ENCODE data around the gene ARID5B.
A peak's percentile ranks its signal among the peaks of the same experiment; 100 is the strongest.

ARID5B gene

DNA sequence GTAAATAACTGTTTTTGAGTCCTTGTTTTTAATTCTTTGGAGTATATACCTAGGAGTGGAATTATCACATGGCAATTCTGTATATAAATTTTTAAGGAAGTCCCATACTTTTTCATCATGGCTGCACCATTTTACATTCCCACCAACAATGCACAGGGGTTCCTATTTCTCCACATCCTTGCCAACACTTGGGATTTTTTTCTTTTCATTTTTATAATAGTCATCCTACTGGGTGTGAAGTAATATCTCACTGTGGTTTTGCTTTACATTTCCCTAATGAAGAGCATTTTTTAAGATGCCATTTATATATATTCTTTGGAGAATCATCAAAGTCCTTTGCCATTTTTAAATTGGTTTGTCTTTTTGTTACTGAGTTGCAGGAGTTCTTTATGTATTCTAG is 89.7 kb downstream of the ARID5B start:
- no peak for DNase-seq (ENCODE audit: low spot score)

DNA sequence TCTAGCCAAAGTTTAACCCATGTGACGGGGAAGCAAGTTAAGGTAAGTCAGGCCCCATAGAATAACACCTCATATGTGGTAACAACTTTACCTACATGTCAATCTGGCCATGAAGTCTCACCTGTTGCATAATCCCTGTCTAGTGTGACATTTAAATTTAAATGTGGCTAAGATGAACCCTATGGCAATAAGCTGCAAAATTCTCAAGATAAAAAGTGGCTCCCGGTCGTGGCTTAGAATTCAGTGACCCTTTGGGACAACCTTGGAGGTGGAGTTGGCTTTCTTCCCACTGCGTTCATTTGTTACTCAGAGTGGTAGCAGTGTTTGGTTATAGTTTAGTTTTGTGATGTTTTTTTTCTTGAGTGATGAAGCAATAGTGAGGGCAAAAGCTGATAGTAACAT is 90.6 kb downstream of the ARID5B start:
- DNase-seq (ENCODE audit: low spot score): no peak

DNA sequence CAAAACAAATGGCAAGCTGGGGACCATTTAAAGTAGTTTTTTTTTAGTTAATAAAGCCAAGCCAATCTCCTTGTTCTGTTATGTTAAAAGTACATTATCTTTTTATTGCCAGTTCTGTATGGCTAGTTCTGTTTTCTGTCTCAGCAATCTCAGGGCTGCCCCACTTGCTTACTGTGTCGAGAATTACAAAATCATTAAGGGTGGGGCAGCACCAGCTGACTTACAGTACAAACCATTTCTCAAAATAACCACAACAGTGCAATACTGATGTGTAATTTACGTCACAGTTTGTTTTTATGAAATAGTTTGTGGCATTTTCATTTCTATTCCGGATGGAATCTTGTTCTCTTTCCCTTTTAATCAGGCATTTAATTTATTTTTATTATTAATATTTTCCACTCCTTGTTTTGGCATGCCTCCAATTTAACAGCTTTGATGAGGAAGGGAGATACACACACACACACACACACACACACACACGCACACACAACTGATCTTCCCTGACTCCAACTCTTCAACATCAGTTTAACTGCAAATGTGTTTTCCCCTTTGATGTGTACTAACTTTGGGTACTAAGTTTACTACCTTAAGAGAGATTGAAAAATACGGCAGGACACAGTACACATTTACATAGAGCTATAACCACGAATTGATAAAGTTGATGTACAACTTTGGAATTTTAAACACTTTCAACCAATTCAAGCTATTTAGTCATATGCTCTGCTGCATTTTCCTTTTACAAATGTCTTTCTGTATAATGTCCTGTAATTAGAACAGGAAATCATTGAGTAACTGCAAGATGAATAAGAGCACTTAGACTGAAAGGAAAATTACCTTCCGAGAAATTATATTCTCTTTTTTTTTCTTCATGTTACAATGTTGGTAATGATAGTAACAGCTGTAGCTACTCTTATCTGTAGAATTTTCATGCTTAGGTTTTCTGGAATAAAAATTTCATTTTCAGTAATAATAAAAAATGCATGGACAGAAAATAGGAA is 91.5 kb downstream of the ARID5B start:
- peak; percentile 80 for DNase-seq (ENCODE audit: low spot score)

DNA sequence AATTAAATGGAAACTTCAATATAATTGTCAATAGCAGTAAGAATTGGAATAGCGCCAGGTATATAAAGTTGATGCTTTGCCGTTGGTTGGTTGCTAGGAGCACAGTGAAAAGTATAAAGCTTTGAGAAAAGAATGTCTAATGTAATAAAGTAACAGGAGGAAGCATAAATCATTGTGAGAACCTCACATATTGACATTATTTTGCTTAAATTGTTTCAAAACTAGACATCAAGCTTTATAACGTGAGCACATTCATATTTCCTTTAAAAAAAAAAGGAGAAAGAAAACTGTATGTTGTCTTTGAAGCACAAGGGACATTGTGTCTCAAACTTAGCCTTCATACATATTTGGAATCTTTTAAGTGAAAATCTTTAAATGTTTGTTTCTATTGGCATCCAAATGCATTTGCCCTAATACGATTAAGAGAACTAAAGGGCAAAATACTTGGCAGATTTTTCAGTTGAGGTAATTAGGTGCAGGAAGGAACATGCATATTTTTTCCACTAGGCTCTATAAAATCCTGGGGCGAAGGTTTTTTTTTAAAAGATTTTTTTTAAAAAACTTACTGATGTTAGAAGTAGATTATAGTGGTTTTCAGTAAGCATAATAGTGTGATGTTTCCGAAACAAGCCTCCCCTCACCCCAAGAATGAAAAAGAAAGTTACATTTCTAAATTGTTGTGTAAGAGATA is 92.4 kb downstream of the ARID5B start:
- peak; percentile 49 for DNase-seq (ENCODE audit: low spot score)

DNA sequence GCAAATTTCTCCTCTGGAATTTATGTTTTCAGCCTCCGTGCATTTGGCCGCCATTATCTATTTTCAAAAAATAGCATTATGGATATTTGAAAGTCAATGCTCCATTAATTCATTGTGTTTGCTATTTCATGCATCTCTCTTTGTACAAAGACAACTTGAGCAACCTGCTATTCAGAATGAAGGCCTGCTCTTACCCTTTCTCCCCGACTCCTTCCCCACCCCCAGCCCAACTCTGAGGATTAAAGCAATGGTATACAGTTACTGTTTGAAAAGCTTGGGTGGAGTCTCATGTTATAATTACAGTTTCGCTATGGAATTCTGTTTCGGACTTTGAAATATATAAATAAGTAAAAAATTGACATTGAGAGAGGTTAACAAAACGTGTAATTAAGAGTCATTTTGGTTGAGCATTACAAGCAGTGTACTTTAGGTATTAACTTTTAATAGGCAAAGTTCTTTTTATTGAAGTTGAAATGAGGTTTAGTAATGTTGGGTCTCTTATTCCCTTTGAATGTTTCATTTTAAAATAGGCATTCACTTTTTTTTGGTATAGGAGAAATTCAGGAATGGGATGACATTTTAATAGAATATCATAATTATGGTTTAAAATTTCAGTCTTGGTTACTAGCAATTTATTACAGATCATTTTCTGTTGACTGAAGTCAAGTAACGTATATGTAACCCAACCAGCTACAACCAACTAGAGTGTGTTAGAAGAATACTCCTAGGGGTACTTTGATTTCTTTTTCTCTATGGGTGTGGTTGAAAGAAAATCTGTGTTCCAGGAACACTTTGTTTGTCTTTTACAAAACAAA is 93.1 kb downstream of the ARID5B start:
- DNase-seq (ENCODE audit: low spot score): no peak

DNA sequence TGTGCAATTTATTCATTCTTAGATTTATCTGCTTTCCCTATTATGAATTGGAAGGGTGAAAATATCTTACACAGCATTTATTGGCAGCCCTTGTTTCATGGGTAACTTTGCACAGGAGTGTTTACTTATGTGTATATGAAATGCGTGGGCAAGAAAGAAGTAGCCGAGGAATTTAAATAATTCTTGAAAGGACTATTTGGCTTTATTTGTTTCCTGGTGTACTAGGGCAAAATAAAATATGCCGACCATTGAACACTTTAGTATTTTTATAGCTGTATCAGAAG is 93.7 kb downstream of the ARID5B start:
- DNase-seq (ENCODE audit: low spot score): no peak

DNA sequence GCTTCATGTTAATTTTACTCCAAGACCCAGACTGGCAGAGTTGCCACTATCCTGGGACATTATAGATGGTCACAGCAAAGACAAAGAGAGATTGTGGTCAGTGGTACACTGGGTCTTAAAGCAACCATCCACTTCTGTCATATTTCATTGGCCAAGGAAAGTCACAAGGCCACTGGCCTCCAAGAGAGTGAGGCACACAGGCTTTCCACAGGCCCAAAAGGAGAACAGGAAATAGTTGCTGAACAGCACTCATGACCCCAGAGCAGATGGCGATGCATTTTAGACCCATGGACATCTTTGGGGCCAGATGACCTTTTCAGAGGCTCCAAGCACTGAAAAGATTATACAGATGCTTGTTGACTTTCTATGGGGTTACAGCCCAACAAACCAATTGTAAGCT is 97.4 kb downstream of the ARID5B start:
- no peak for DNase-seq (ENCODE audit: low spot score)

DNA sequence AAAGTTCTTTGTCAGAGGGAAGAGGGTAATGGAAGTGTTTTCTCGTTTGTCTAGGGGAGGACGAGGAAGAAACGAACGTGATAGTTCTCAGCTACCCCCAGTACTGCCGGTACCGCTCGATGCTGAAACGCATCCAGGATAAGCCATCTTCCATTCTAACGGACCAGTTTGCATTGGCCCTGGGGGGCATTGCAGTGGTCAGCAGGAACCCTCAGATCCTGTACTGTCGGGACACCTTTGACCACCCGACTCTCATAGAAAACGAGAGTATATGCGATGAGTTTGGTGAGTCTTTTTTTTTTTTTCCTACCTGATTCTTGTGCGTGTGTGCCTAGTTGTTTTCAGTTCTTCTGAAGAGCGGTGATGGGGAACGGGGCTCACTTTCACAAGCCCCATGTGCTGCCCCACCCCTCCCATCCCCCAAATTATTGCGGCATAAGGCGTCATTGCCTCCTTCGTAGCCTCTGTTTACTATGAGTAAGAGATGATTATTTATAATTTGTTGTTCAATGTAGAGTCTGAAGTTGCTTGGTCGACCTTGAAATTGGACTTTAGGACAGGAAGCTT is 98.6 kb downstream of the ARID5B start:
- DNase-seq (ENCODE audit: low spot score): no peak

DNA sequence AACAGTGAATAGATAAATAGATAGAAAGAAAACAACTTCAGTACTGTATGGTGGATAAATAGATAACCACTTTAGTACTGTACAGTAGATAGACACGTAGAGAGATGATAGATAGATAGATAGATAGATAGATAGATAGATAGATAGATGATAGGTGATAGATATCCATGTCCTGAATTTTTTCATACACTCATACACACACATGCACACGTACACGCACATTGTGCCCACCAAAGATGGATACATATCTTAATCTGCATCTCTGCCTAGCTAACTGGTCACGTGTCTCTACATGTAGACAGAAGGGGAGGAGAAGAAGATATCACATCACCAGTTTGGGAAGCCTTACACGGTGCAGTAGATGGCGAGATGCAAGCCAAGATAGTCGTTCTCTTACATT is 99.2 kb downstream of the ARID5B start:
- no peak for DNase-seq (ENCODE audit: low spot score)

DNA sequence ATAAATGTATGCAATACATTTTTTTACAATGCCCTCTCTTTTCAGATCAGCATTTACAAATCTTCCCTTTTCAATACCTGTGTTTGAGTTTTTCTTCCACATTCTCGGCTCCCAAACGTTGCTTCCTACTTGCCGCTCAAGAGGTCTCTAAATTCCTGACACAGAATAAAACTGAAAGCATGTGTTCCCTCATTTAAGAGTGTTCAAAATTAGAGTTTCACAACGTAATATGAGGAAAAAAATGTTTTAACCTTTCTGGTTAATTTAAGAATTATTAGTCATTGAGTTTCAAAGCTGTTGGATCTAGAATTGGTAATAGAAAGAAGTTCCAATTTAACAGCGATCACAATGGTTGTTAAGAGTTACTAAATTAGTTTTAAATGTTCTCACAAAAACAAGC is 100.4 kb downstream of the ARID5B start:
- no peak for DNase-seq (ENCODE audit: low spot score)

DNA sequence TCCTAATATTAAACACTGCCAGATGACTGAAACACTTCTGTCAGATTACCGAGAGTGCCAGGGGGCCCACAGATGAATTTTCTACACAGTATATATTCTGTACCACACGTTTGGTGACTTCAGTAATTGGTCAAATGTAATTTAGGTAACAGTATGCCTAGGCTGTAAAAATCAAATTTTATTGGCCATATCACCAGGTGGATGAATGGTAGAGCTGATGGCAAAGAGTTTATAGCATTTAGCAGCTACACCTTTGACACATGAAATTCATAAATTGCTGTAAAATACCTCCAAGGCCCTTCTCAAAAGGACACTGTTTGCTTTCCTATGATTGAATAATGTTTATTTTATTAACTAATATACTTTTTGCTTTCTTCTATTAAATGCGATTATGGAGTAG is 101.3 kb downstream of the ARID5B start:
- DNase-seq (ENCODE audit: low spot score): no peak

DNA sequence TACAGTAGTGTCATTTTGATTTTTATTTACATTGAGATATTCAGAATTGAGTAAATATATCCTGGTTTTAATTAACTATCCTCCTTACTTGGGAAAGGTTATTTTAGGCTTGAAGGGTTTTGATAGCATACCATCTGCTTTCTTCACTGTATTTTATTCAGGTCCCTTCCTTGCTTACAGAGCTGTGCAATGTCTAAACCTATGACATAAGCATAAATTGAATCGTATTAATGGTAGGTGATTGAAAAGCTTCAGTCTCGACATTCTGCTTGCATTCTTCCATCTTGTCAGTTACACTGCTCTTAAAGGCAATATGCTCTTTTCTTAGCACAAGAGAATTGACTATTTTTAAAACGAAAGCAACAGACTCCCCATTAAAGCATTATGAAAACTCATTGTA is 102.5 kb downstream of the ARID5B start:
- DNase-seq (ENCODE audit: low spot score): no peak

DNA sequence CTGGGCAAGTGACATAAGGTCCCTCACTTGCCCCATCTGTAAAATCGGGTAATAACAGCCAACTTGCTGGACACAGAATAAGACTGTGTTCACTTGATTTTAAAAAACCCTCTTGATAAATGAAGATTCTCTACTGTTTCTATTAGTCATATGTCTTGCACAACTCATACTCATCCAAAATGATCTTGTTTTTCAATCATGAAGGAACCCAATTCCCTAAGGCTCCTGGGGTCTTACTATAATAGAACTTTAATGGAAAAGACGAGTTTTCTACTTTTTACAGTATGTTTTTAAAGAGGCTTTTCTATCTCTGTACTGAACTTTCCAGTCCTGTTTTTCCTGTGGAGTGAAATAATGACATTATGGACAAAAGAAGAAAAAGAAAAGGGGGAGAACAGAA is 103.8 kb downstream of the ARID5B start:
- DNase-seq (ENCODE audit: low spot score): no peak

DNA sequence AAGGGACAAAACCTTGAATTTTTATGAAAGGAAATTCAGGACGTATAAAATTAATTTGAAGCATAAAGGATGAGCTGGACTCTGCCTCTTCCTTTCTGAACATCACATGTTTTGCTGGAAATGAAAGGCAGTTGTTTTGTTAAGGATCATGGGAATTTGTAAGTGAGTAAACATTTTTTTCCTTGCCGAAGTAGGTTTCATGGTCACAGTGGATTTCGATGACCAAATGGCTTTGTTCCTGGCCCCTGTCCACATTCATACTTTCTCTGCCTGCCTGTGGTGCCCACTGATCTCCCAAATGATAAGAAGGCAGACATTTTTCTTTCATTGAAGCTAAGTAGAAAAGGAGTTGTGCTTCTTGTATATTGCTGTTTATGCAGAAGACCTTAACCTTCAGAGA is 104.2 kb downstream of the ARID5B start:
- DNase-seq (ENCODE audit: low spot score): no peak

DNA sequence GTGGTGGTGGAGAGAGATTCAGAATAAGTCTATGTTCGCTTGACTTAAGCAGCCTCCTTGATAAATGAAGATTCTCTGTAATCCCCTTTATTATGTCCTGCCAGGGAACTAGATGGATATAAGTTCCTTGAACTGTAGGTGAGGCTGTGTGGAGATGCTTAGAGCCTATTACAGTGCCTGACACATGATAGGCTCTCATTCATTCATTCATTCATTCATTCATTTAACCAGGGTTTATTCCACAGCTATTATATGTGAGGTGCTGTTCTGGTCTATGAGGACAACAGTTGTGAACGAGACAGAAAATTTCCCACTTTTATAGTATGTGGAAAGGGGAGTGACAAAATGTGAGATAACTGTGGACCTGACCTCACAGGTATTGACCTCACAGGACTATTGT is 105.6 kb downstream of the ARID5B start:
- DNase-seq (ENCODE audit: low spot score): no peak

DNA sequence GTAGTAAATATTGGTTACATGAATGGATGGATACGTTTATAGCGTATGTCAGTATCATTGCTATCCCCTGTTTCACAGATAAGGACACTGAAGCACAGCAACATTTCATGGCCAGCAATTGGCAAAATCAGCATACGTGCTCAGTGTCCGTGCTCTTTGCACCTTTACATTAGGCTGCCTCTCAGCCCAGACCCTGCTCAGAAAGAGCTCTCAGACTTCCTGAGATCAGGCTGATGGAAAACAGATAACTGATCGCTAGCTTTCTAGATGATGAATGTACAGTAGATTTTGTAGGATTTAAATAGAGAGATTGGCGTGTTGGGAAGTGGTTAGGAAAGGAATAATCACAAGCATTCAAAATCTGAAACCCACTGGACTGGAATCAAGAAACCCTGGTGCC is 106.7 kb downstream of the ARID5B start:
- no peak for DNase-seq (ENCODE audit: low spot score)

DNA sequence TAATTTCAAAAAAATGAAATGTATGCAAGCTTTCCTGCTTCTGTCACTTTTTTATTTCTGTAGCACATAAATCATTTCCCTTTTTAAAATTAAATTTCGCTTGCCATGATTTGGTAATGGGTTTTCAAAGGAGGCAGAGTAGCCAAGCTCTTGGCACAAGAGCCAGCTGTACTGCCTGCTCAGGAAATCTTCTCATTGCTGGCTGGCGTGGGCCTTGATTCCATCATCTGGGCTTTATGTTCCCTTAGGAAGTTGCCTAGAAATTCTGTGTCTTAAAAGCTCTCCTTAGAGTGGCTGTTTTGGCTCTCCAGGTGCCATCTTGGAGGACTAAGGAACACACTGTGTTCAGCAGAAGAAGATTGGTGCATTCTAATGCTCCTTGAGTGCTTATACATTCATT is 107.4 kb downstream of the ARID5B start:
- DNase-seq (ENCODE audit: low spot score): no peak

DNA sequence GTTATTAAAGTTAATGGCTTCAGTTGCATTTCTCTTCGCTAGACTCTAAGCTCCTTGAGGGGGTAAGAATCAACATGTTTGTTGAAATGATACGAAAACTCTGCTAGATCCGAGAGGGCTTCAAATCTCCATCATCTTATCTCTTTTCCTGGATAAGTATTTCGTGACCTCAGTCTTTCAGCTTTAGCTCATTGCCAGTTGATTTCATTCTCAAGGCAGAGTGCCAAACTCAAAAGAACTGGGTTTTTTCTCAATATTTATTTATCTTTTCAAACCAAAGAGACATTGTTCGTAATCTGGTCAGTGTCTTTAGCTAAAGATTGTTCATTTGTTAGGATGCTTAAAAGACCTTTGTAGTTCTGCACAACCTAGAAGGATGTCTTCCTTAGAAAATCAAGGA is 108.9 kb downstream of the ARID5B start:
- no peak for DNase-seq (ENCODE audit: low spot score)

DNA sequence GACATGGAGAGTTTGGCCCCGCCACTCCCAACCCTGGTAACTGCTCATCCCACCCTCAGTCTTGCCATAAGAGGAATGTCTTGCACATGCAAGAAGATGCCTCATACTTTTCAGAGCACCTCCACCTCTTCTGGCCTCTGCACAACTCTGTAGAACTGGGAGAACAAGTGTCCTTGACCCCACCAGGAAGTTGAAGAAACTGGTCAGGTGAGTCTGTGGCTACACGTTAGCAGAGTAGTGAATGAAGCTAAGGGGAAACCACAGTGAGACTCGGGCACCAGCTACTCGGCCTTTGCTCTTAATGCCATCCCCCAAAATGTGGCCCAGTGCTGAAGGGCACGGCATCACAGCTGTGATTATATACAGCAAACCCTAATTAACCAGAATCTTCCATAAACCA is 110.1 kb downstream of the ARID5B start:
- no peak for DNase-seq (ENCODE audit: low spot score)

DNA sequence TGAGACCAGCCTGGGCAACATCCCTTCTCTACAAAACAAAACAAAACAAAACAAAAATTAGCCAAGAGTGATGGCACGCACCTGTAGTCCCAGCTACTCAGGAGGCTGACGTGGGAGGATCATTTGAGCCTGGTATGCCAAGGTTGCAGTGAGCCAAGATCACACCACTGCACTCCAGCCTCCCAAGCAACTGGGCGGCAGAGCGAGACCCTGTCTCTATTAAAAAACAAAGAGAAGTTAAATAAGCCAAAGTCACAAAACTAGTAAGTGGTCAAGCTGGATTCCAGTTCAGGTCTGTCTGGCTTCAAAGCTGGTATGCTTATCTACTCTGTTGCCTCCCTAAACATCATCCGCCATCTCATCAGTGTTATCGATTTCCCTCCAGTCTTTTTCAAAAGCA is 110.8 kb downstream of the ARID5B start:
- no peak for DNase-seq (ENCODE audit: low spot score)

DNA sequence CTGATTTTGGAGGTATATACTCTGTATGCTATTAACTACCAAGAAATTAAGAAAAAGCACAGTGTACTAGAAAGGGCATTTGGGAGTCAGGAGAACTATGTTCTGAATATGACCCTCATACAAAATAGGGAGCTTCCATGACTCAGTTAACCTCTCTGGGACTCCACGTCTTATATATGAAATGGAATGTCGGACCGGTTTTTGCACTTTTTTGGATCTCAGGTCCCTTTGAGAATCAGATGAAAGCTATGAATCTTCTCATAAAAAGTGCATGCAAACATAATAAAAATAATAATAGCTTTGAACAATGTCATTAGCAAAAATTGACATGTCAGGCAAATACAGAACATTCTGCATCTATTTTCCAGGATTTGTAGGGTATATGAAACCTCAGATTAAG is 113.0 kb downstream of the ARID5B start:
- DNase-seq (ENCODE audit: low spot score): no peak

DNA sequence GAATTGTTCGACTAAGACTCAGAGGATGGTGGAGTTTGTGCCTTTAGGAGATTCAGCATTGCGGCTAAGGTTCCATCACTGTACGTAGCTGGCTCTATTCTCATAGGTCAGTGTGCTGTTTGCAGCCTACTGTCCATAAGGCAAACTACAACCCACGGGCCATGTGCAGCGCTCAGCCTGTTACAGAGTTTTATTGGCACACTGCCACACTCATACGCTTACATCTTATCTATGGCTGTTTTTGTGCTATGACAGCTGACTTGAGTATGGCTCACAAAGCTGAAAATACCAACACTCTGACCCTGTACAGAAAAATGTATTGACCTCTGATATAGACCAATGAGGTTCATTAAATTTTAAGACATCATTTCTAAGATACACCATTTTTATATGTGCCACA is 114.5 kb downstream of the ARID5B start:
- DNase-seq (ENCODE audit: low spot score): no peak

Data from CD4-positive, alpha-beta T cell treated with Interleukin-15 for 4 hours (primary cell).